Measurements from ENCODE around the gene NPC2.

- TF ChIP-seq FOXP2 (optimal IDR thresholded peaks at IDR 0.05; ENCODE audit: control extremely low read depth, extremely low read length, insufficient read depth) (no peak), EZH2 (IDR thresholded peaks at IDR 0.05) (no peak)
These were observed 8.1 kb upstream of the NPC2 start for GRCh38 chr14:74501135-74501614.

All from SK-N-MC (cell line).